ENCODE data around the gene SPTA1.
"Not testable (repeated sequence)": the region's sequence is repeated elsewhere in the genome, so short reads cannot be mapped to it uniquely, and the experiment has no call there.

SPTA1 gene

DNA sequence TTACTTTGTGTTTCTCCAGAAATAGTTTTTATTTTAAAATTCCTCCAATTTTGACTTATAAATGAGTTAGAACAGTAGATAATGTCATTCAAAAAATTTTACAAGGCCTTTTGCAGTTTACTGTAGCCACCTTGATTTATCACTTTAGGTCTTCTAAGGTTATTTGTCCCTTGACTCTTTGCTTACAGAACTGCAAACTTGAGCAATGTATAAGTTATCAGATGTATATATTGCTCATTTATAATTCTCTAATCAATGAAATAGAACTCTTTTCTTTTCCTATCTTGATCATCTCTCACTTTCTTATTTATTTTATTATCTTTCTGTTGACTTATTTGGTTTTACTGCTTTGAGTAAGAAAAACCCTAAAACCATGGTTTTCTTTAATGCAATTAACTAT lies 5.8 kb upstream of the SPTA1 start:
- H3K27me3 Mint-ChIP-seq: peaks cover 6% of the 10 kb centered on the region
- H3K4me1 Mint-ChIP-seq: no peaks in the 10 kb centered on the region
- H3K27ac Mint-ChIP-seq: no peak overlapping the region
- H3K9me3 Mint-ChIP-seq: no peaks in the 10 kb centered on the region
- H3K4me3 Mint-ChIP-seq: no peak overlapping the region
- ATAC-seq (no peak), DNase-seq (no peak)

DNA sequence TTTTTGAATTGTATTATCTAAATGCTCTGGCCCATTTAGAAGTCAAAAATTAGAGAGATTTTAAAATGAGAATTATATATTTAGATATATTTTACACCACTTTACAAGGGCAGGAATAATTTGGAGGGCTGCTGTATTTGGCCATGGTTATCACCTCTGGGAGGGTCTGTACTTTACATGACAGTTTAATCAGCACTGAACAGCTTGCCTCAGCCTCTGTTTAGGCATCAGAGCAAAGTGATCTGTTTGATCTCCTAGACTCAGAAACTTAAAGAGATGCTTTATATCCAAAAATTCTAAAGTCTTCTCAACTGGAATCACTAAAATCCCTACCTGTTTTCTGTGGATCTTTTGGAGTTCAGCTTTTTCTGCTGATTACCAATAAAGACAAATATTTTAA lies 5.4 kb upstream of the SPTA1 start:
- ATAC-seq: no peak
- Mint-ChIP-seq H3K4me1 (no peaks in the 10 kb centered on the region), H3K4me3 (no peak overlapping the region), H3K27me3 (peaks cover 6% of the 10 kb centered on the region), H3K9me3 (no peaks in the 10 kb centered on the region), H3K27ac (no peak overlapping the region)
- no peak for DNase-seq

DNA sequence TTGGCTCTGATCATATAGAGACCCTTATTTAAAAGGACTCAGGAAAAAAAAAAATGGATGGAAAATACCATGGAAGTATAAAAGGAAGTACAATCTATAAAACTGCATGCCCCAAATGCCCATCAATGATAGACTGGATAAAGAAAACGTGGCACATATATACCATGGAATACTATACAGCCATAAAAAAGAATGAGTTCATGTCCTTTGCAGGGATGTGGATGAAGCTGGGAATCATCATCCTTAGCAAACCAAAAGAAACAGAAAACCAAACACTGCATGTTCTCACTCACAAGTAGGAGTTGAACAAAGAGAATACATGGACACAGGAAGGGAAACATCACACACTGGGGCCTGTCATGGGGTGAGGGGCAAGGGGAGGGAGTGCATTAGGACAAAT lies 4.6 kb upstream of the SPTA1 start:
- not testable (repeated sequence) for ATAC-seq, H3K4me1 Mint-ChIP-seq, H3K4me3 Mint-ChIP-seq, H3K27me3 Mint-ChIP-seq, H3K27ac Mint-ChIP-seq, DNase-seq, H3K9me3 Mint-ChIP-seq

DNA sequence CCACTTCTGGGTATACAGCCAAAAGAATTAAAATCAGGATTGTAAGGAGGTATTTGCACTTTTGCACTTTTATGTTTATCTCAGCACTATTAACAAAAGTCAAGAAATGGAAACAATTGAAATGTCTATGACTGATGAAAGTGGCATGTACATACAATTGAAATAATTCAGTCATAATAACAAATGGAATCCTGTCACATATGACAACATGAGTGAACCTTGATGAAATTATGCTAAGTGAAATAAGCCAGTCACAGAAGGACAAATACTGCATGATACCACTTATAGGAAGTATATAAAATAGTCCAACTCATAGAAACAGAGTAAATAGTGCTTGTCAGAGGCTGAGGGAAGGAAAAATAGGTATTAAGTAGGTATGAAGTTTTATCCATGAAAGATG lies 3.4 kb upstream of the SPTA1 start:
- Mint-ChIP-seq H3K27me3 (peaks cover 7% of the 10 kb centered on the region), H3K4me1 (no peaks in the 10 kb centered on the region), H3K9me3 (no peaks in the 10 kb centered on the region), H3K4me3 (no peak overlapping the region), H3K27ac (no peak overlapping the region)
- DNase-seq (no peak), ATAC-seq (no peak)

DNA sequence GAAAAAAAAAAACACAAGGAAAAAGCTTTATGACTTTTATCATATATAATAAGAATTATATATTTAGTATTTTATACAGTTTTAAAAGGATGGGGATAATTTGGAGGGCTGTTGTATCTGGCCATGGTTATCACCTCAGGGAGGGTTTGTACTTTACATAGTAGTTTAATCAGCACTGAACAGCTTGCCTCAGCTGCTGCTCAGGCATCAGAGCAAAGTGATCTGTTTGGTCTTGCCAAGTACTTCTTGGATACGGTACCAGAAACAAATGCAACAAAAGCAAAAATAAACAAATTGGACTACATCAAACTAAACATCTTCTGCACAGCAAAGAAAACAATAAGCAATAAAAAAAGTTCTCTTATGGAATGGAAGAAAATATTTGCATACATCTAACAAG lies 2.6 kb upstream of the SPTA1 start:
- no peak for ATAC-seq
- no peak overlapping the region for H3K27ac Mint-ChIP-seq
- peaks cover 7% of the 10 kb centered on the region for H3K27me3 Mint-ChIP-seq
- no peaks in the 10 kb centered on the region for H3K9me3 Mint-ChIP-seq
- no peak overlapping the region for H3K4me3 Mint-ChIP-seq
- H3K4me1 Mint-ChIP-seq: no peaks in the 10 kb centered on the region
- no peak for DNase-seq

DNA sequence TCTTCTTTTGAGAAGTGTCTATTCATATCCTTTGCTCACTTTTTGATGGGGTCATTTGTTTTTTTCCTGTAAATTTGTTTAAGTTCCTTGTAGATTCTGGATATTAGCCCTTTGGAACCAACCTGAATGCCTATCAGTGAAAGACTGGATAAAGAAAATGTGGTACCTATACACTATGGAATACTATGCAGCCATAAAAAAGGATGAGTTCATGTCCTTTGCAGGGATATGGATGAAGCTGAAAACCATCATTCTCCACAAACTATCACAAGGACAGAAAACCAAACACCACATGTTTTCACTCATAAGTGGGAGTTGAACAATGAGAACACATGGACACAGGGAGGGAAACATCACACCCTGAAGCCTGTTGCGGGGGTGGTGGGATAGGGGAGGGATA lies 1.8 kb upstream of the SPTA1 start:
- not testable (repeated sequence) for H3K4me1 Mint-ChIP-seq, H3K27ac Mint-ChIP-seq, ATAC-seq, H3K4me3 Mint-ChIP-seq, H3K9me3 Mint-ChIP-seq, DNase-seq, H3K27me3 Mint-ChIP-seq

DNA sequence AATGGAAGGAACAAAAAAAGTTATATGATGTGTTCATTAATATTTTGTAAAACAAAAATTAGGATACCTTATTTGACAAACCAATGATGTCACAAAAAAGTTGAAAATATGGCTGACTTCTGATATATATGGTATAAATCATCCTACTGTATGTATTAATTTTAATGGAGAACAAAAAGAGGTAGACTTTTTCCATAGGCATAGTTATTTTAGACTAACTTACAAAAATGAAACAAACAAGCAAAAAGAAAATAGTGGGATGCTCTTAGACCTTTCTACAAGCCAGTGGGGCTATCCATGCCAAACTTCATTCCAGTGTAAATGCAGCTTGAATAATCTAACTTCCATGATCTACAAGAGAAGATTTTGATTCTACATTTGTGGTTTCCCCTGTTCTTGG lies 522 bp upstream of the SPTA1 start:
- no peaks in the 10 kb centered on the region for H3K9me3 Mint-ChIP-seq
- no peak overlapping the region for H3K4me3 Mint-ChIP-seq
- H3K27ac Mint-ChIP-seq: no peak overlapping the region
- H3K27me3 Mint-ChIP-seq: peaks cover 7% of the 10 kb centered on the region
- no peaks in the 10 kb centered on the region for H3K4me1 Mint-ChIP-seq
- ATAC-seq (no peak), DNase-seq (no peak)

DNA sequence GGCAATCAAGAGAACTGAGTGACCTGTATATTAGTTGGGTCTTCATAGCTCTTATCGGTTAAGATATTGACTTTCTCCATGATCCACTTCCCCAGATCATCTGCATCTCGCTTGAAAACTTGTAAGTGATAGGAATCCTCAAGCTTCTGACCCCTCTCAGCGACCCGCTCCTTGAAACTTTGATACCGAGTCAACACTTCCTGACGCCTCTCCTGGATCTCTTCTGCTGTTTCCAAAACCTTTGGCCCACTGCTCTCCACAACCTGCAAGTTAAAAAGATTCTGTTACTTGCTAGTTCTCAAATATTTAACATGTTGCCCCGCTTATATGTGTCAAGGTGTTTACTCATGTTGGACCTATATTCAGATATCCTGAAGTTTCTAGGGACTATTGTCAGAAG lies 1.4 kb downstream of the SPTA1 start:
- peaks cover 7% of the 10 kb centered on the region for H3K27me3 Mint-ChIP-seq
- no peak overlapping the region for H3K27ac Mint-ChIP-seq
- no peaks in the 10 kb centered on the region for H3K9me3 Mint-ChIP-seq
- DNase-seq (no peak), ATAC-seq (no peak)
- H3K4me1 Mint-ChIP-seq: no peaks in the 10 kb centered on the region
- no peak overlapping the region for H3K4me3 Mint-ChIP-seq

DNA sequence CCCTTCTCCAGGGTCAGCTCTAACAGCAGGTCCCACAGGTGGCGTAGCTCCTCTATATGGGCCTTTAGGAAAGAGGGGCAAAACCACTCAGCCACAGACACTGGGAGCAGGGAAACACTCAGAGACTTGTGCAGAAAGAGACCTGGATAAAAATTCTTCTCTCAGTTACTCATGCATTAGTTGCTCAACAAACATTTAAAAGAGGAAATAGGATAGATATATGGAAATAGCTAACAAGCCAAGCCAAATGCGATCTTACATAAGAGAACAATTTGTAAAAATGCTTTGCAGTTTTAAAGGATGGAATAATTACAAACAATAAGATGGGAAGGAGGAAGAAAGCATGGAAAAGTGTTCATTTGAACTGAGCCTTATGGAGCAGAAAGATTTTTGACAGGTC lies 4.9 kb downstream of the SPTA1 start:
- H3K4me3 Mint-ChIP-seq: no peak overlapping the region
- ATAC-seq (no peak), DNase-seq (no peak)
- no peaks in the 10 kb centered on the region for H3K9me3 Mint-ChIP-seq
- no peaks in the 10 kb centered on the region for H3K4me1 Mint-ChIP-seq
- H3K27me3 Mint-ChIP-seq: peaks cover 7% of the 10 kb centered on the region
- H3K27ac Mint-ChIP-seq: no peak overlapping the region

DNA sequence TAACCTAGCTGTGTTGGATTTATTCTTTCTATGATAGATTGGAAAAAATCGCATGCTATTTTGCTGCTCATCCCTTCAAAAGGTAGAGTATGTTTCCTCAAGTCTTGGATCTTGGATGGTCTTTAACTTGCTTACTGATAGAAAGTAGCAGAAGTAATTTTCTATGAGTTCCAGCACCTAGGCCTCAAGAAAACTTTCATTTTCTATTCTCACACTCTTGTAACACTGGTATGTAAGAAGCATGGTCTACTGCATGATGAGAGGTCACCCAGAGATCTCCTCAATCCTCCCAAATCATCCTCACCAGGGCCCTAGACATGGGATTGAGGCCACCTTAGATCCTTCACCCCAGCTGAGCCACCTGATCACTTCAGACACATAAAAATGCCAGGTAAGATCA lies 7.2 kb downstream of the SPTA1 start:
- Mint-ChIP-seq H3K4me3 (no peak overlapping the region), H3K27ac (peak overlapping the region in 1 of 2 donors; percentile 47), H3K4me1 (no peaks in the 10 kb centered on the region), H3K9me3 (no peaks in the 10 kb centered on the region), H3K27me3 (peaks cover 5% of the 10 kb centered on the region)
- DNase-seq (no peak), ATAC-seq (no peak)

DNA sequence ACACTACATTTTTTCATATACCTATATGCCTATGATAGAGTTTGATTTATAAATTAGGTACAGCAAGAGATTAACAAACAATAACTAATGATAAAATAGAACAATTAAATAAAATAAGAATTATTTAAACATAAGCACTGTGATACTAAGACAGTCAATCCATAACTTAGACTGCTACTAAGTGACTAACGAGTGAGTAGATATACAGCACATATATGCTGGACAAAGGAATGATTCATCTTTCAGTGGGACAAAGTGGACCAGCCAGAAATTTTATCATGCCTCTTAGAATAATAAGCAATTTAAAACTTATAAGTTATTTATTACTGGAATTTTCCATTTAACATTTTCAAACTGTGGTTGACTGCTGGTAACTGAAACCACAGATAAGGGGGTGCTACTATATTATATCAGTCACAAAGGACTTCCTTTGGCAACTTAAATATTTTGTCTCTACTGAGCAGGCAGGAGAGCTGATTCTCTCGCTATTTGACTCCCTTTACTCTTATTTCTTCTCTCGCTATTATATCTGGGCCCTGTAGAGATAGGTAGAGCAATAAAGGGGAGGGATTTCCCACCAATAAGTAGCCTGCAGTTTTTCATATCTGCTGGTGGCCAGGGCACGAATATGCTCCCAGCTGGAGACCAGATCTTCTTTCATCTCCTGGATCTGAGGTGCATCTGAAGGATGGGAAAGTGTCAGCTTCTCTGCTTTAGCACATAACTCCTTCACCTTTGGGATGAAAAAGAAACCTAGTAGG lies 10.8 kb downstream of the SPTA1 start:
- ATAC-seq (no peak), DNase-seq (no peak)
- peaks cover 8% of the 10 kb centered on the region for H3K27me3 Mint-ChIP-seq
- no peaks in the 10 kb centered on the region for H3K9me3 Mint-ChIP-seq
- H3K27ac Mint-ChIP-seq: no peak overlapping the region
- no peaks in the 10 kb centered on the region for H3K4me1 Mint-ChIP-seq
- H3K4me3 Mint-ChIP-seq: no peak overlapping the region

DNA sequence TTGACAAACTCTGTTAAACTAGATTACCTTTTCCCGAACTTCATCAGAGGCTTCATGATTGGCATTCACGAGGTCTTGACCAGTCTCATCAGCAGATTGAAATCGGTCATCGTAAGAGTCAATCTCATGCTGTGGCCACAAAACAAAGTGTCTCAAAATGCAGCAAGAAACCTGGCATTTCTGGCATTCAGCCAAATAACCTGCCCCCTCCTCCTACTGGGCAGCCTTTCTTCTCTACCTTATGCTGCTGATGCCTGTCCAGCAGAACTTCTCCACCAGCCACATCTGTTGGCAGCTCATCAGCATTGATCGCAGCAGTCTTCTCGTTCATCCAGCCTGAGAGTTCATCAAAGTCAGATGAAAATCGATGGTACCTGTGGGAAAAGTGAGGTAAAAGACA lies 12.2 kb downstream of the SPTA1 start:
- Mint-ChIP-seq H3K4me1 (no peaks in the 10 kb centered on the region), H3K27me3 (peaks cover 8% of the 10 kb centered on the region), H3K4me3 (no peak overlapping the region), H3K9me3 (no peaks in the 10 kb centered on the region), H3K27ac (peak overlapping the region in 1 of 2 donors; percentile 77)
- DNase-seq (no peak), ATAC-seq (no peak)

DNA sequence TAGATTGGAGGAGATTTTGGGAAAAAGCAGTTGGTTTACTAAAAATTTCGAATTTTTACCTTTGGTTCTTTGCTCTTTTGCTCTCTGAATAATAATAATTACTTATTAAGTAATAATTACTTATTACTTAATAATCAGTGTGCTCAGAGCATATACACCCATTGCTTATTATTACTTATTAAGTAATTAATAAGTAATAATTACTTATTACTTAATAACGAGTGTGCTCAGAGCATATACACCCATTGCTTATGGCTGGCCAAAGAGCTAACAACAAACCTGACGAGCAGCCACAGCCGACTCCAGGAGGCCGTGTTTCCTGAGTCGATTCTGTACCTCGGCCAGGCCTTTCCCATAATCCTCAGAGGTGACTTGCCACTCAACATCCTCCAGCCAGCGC lies 20.5 kb downstream of the SPTA1 start:
- Mint-ChIP-seq H3K27me3 (no peaks in the 10 kb centered on the region), H3K9me3 (no peaks in the 10 kb centered on the region), H3K27ac (no peak overlapping the region), H3K4me3 (no peak overlapping the region), H3K4me1 (no peaks in the 10 kb centered on the region)
- ATAC-seq (no peak), DNase-seq (no peak)

DNA sequence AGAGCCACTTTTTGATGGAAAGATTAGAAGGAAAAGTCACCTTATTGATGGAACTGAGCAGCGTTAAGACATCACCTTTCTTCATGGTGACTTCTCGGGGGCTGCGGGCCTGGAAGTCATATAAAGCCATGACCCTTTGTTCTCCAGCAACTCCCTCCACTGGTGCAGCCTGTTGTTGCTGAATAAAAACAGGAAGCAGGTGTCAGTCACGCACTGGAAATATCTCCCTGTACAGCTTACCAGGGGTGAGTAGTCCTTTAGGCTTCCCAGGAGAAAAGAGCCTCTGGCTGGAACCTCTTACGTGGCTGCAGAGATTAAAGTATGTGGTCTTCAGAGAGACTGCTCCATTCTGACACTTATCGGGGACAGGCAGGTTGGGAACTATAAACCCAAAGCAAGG lies 31.9 kb downstream of the SPTA1 start:
- peak overlapping the region; percentile 35 to 89 for H3K27ac Mint-ChIP-seq
- H3K27me3 Mint-ChIP-seq: peaks cover 32% of the 10 kb centered on the region
- DNase-seq (no peak), ATAC-seq (no peak)
- no peaks in the 10 kb centered on the region for H3K9me3 Mint-ChIP-seq
- H3K4me3 Mint-ChIP-seq: no peak overlapping the region
- no peaks in the 10 kb centered on the region for H3K4me1 Mint-ChIP-seq

DNA sequence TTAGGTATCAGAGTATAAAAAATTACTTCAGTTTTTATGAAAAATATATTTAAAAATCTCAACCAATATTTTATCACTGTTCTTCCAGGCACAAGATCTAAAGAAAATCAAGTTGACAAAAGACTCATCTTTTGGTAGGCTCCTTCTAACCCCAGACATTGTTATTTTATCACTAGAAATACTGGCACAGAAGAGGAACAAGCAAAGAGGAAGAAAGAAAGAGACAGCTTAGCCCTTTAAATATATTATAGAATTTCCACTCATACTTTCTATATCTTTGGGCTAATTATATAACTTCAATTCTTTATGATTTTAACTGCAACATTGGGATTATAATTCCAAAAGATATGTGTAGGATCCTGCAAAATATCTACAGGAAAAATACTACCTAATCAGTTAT lies 32.4 kb downstream of the SPTA1 start:
- H3K4me3 Mint-ChIP-seq: no peak overlapping the region
- H3K4me1 Mint-ChIP-seq: no peaks in the 10 kb centered on the region
- no peaks in the 10 kb centered on the region for H3K9me3 Mint-ChIP-seq
- H3K27ac Mint-ChIP-seq: no peak overlapping the region
- ATAC-seq (no peak), DNase-seq (no peak)
- H3K27me3 Mint-ChIP-seq: peaks cover 32% of the 10 kb centered on the region

DNA sequence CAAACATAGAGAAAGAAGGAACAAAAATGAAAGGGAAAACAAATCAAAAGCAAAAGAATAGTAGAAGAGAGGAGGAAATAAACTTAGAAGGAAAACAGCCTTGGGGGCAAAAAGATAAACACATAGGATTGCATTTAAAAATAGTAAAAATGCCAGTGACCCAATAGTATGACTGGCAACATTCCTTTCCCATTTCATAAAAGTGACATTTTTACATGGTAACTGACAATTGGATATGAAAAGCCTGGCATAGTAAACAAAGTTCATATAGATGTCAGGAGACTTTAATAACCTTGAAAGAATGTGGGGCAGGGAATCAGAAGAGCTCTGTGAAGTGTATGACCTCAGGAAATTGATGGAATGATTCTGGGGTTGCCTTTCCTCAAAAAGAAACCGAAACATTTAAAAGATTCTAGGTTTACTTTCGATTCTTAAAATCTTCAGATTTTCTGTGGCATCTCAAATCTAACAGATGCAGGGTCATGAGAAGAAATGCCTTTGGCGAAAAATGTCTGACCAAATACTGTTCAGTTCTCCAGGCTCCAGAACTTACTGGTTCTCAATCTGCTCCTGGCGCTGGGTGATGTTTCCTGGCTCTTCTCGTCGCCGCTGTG lies 33.7 kb downstream of the SPTA1 start:
- DNase-seq (no peak), ATAC-seq (no peak)
- H3K4me3 Mint-ChIP-seq: no peak overlapping the region
- no peaks in the 10 kb centered on the region for H3K9me3 Mint-ChIP-seq
- H3K4me1 Mint-ChIP-seq: no peaks in the 10 kb centered on the region
- H3K27me3 Mint-ChIP-seq: peaks cover 27% of the 10 kb centered on the region
- H3K27ac Mint-ChIP-seq: no peak overlapping the region

DNA sequence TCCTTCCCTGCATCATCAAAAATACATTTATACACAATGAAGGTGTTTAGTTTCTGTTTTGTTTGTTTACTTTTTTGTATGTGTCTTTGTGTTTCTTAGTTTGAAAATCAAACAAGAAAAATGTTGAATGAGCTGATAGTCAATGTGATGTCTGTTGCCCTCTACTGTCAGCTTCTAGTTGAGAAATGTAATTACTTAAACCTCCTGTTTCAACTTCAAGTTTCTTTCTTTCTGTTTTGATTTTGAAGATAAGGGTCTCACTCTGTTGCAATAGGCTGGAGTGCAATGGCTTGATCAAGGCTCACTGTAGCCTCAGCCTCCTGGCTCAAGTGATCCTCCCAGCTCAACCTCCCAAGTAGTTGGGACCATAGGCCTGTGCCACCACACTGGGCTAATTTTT lies 37.5 kb downstream of the SPTA1 start:
- ATAC-seq (no peak), DNase-seq (no peak)
- H3K9me3 Mint-ChIP-seq: no peaks in the 10 kb centered on the region
- H3K27ac Mint-ChIP-seq: peak overlapping the region in 1 of 2 donors; percentile 20
- H3K4me3 Mint-ChIP-seq: no peak overlapping the region
- peaks cover 9% of the 10 kb centered on the region for H3K27me3 Mint-ChIP-seq
- H3K4me1 Mint-ChIP-seq: peaks cover 11% of the 10 kb centered on the region
